Osteocyte (in vitro differentiated cells): ENCODE data around the gene PNPLA2. TPM values are rescaled to one million over a fixed set of nuclear protein-coding genes. Genes with fewer than 3 reads are reported as not detected.

Experiments
- DNase-seq: peaks from one replicate; pipeline ENCODE4 v3.0.0; 2021; ENCODE audit warnings: mixed read lengths; ENCODE audit not compliant: unreplicated experiment; ENCODE audit errors: extremely low spot score
- H3K27ac Mint-ChIP-seq: one replicate; pipeline ENCODE4 v1.8.0; 2021; ENCODE audit warnings: mild to moderate bottlenecking, mixed read lengths; ENCODE audit not compliant: unreplicated experiment
- H3K27me3 Mint-ChIP-seq: one replicate; pipeline ENCODE4 v1.8.0; 2021; ENCODE audit warnings: mixed read lengths; ENCODE audit not compliant: unreplicated experiment
- H3K36me3 Mint-ChIP-seq: one replicate; pipeline ENCODE4 v1.8.0; 2021; ENCODE audit warnings: mixed read lengths; ENCODE audit not compliant: unreplicated experiment
- H3K4me1 Mint-ChIP-seq: one replicate; pipeline ENCODE4 v1.8.0; 2021; ENCODE audit warnings: mixed read lengths; ENCODE audit not compliant: unreplicated experiment
- H3K4me3 Mint-ChIP-seq: one replicate; pipeline ENCODE4 v1.8.0; 2021; ENCODE audit warnings: mild to moderate bottlenecking, moderate library complexity, mixed read lengths; ENCODE audit not compliant: unreplicated experiment
- H3K9me3 Mint-ChIP-seq: one replicate; pipeline ENCODE4 v1.8.0; 2021; ENCODE audit warnings: mixed read lengths; ENCODE audit not compliant: unreplicated experiment
- CTCF ChIP-seq: fragments of 200-600 bp; sonication (generic); IDR thresholded peaks from 2 replicates; pipeline ENCODE4 v1.5.0; 2021; ENCODE audit warnings: antibody characterized with exemption, mild to moderate bottlenecking, moderate library complexity
- total RNA-seq: library from RNA; stranded (reverse); gene quantifications from 2 replicates; pipeline ENCODE4 v1.2.1, GENCODE V29; 2021

Gene PNPLA2
- total RNA-seq, 1 donor from 2014 or later: 96.4 TPM

- no peak for TF ChIP-seq CTCF
- no peaks in the 10 kb centered on the region for H3K36me3 Mint-ChIP-seq
Measured at GRCh38 chr11:868802-869201, 50.1 kb downstream of the PNPLA2 start.

GRCh38 chr11:869399-870126, 50.8 kb downstream of the PNPLA2 start:
- Mint-ChIP-seq H3K27ac (no peak overlapping the region), H3K4me3 (no peak overlapping the region), H3K4me1 (peaks cover 4% of the 10 kb centered on the region), H3K36me3 (no peaks in the 10 kb centered on the region), H3K9me3 (no peaks in the 10 kb centered on the region), H3K27me3 (no peaks in the 10 kb centered on the region)
- no peak for DNase-seq
- TF ChIP-seq CTCF: no peak

More at GRCh38 chr11:868802-869201, 50.1 kb downstream of the PNPLA2 start:
- H3K27ac Mint-ChIP-seq: no peak overlapping the region
- H3K27me3 Mint-ChIP-seq: no peaks in the 10 kb centered on the region
- H3K4me1 Mint-ChIP-seq: peaks cover 4% of the 10 kb centered on the region
- no peaks in the 10 kb centered on the region for H3K9me3 Mint-ChIP-seq
- H3K4me3 Mint-ChIP-seq: no peak overlapping the region
- DNase-seq: no peak

- TF ChIP-seq CTCF: no peak
- peaks cover 4% of the 10 kb centered on the region for H3K4me1 Mint-ChIP-seq
- H3K4me3 Mint-ChIP-seq: no peak overlapping the region
- no peaks in the 10 kb centered on the region for H3K27me3 Mint-ChIP-seq
- DNase-seq: no peak
- H3K27ac Mint-ChIP-seq: no peak overlapping the region
- no peaks in the 10 kb centered on the region for H3K9me3 Mint-ChIP-seq
- H3K36me3 Mint-ChIP-seq: no peaks in the 10 kb centered on the region
Measured at GRCh38 chr11:870127-870413, 51.4 kb downstream of the PNPLA2 start.

- Mint-ChIP-seq H3K36me3 (no peaks in the 10 kb centered on the region), H3K27ac (no peak overlapping the region), H3K4me3 (no peak overlapping the region), H3K4me1 (peaks cover 4% of the 10 kb centered on the region), H3K27me3 (no peaks in the 10 kb centered on the region), H3K9me3 (no peaks in the 10 kb centered on the region)
- TF ChIP-seq CTCF: no peak
- DNase-seq: no peak
Measured at GRCh38 chr11:870418-870817, 51.7 kb downstream of the PNPLA2 start.

- no peak for DNase-seq
- Mint-ChIP-seq H3K27me3 (no peaks in the 10 kb centered on the region), H3K27ac (no peak overlapping the region), H3K36me3 (no peaks in the 10 kb centered on the region), H3K4me1 (peaks cover 10% of the 10 kb centered on the region), H3K9me3 (no peaks in the 10 kb centered on the region), H3K4me3 (no peak overlapping the region)
- no peak for TF ChIP-seq CTCF
Measured at GRCh38 chr11:871472-871871, 52.8 kb downstream of the PNPLA2 start.
